Endothelial cell of umbilical vein (primary cell): ENCODE results near the gene RAD51B. TPM values are rescaled to one million over a fixed set of nuclear protein-coding genes. Genes with fewer than 3 reads are reported as not detected.

Experiments
- BruUV-seq: library from RNA; stranded (reverse); fragments of 400-500 nt; replicated peaks from 2 replicates; lab custom pipeline; 2021; lab: Mats Ljungman, UMichigan
- CTCF ChIA-PET: fragments of 300-600, 350-600 bp; sonication (Branson Sonifier 250); formaldehyde crosslinking; loops from one replicate; lab custom pipeline; 2021; ENCODE audit warnings: antibody characterized with exemption, inconsistent platforms; lab: Charles Lee
- POLR2A ChIA-PET: fragments of 300-600, 350-600 bp; sonication (Branson Sonifier 250); formaldehyde crosslinking; loops from one replicate; lab custom pipeline; 2021; ENCODE audit warnings: antibody characterized with exemption, inconsistent platforms; lab: Charles Lee
- DNase-seq: peaks from one replicate; pipeline ENCODE4 v3.0.0-alpha.2; 2011; ENCODE audit warnings: low read depth, low spot score
- FAIRE-seq: peaks from 2 replicates; lab custom pipeline; 2011; peaks lifted over from hg19 to GRCh38; lab: Jason Lieb, UNC
- H2AFZ ChIP-seq: 2 replicates; pipeline ENCODE4 v1.6.0; 2012; ENCODE audit warnings: low read depth, low read length, control low read depth, inconsistent platforms
- H3K27ac ChIP-seq: 2 replicates; pipeline ENCODE4 v1.5.1; 2011; ENCODE audit warnings: low read depth, mild to moderate bottlenecking, control low read depth, low read length, moderate library complexity; ENCODE audit not compliant: insufficient read depth
- H3K27me3 ChIP-seq, 2 experiments: 2 replicates each; pipeline versions ENCODE4 v1.6.0 to v1.6.1; 2011; ENCODE audit warnings: low read length in 2 of 2, mixed read lengths in 1 of 2; ENCODE audit not compliant: control insufficient read depth in 2 of 2, insufficient read depth in 2 of 2
- H3K36me3 ChIP-seq, 2 experiments: 2 replicates in 1 of 2; 3 replicates in 1 of 2; pipeline ENCODE4 v1.5.1; 2011; ENCODE audit warnings: low read length in 2 of 2, mild to moderate bottlenecking in 1 of 2, moderate library complexity in 1 of 2; ENCODE audit not compliant: control insufficient read depth in 2 of 2, insufficient read depth in 2 of 2; ENCODE audit errors: extremely low read depth in 1 of 2
- H3K4me1 ChIP-seq: 3 replicates; pipeline ENCODE4 v1.5.1; 2011; ENCODE audit warnings: mild to moderate bottlenecking, low read length; ENCODE audit not compliant: control insufficient read depth, insufficient read depth; ENCODE audit errors: extremely low read depth
- H3K4me2 ChIP-seq: 2 replicates; pipeline ENCODE4 v1.6.1; 2011; ENCODE audit warnings: low read length, control low read depth, mixed read lengths; ENCODE audit not compliant: insufficient read depth
- H3K4me3 ChIP-seq, 3 experiments: fragments of 200-600 bp in 1 of 3; sonication (generic), shearing (Covaris generic) in 1 of 3; replicated peaks in 1 of 3; 2 replicates each; pipeline ENCODE4 v1.5.1; 2011 to 2016; ENCODE audit warnings: control low read depth in 3 of 3, low read length in 3 of 3, mild to moderate bottlenecking in 2 of 3, inconsistent platforms in 1 of 3, low read depth in 1 of 3, moderate library complexity in 1 of 3; ENCODE audit not compliant: insufficient read depth in 1 of 3
- H3K79me2 ChIP-seq: 2 replicates; pipeline ENCODE4 v1.6.0; 2012; ENCODE audit warnings: low read length, inconsistent platforms; ENCODE audit not compliant: control insufficient read depth, insufficient read depth
- H3K9ac ChIP-seq: replicated peaks from 2 replicates; pipeline ENCODE3; 2011; ENCODE audit warnings: low read length, control low read depth; ENCODE audit not compliant: insufficient read depth; ENCODE audit errors: extremely low read depth
- H3K9me1 ChIP-seq: replicated peaks from 3 replicates; pipeline ENCODE4 v1.6.0; 2011; ENCODE audit warnings: mild to moderate bottlenecking, low read length; ENCODE audit not compliant: control insufficient read depth, insufficient read depth; ENCODE audit errors: extremely low read depth
- H3K9me3 ChIP-seq: replicated peaks from 2 replicates; pipeline ENCODE4 v1.5.1; 2012; ENCODE audit warnings: low read length, inconsistent platforms; ENCODE audit not compliant: control insufficient read depth, insufficient read depth
- H4K20me1 ChIP-seq: replicated peaks from 2 replicates; pipeline ENCODE3; 2011; ENCODE audit warnings: mild to moderate bottlenecking, low read length; ENCODE audit not compliant: control insufficient read depth, insufficient read depth; ENCODE audit errors: extremely low read depth
- FOS ChIP-seq: IDR thresholded peaks from 2 replicates; pipeline ENCODE4 v1.6.1; 2011; ENCODE audit warnings: mild to moderate bottlenecking, low read length, moderate library complexity, borderline replicate concordance; ENCODE audit not compliant: insufficient read depth
- JUN ChIP-seq: IDR thresholded peaks from 2 replicates; pipeline ENCODE4 v1.6.1; 2011; ENCODE audit warnings: borderline replicate concordance, low read depth; ENCODE audit not compliant: insufficient read length, insufficient read depth
- POLR2A ChIP-seq: IDR thresholded peaks from 2 replicates; pipeline ENCODE4 v1.6.1; 2012; ENCODE audit warnings: low read depth, mild to moderate bottlenecking, control low read depth, low read length
- dilution Hi-C: fragments of 300-500 bp; cut with MboI; formaldehyde crosslinking; loops from one replicate; pipeline ENCODE4 v1.15.0; 2019; ENCODE audit warnings: low sequenced_read_pairs; ENCODE audit not compliant: extremely low pct_ligation_motif_present
- intact Hi-C: fragments of 100-400 bp; cut with micrococcal nuclease; formaldehyde crosslinking; loops from one replicate; pipeline ENCODE4 v1.10.0; 2022
- polyA plus RNA-seq, 4 experiments: library from polyadenylated mRNA; depleted of rRNA in 3 of 4; stranded (reverse) in 3 of 4; unstranded in 1 of 4; fragments of >200 nt; gene quantifications; 2 replicates each; pipeline versions ENCODE4 v1.2.1 to v1.2.3, GENCODE V29; 2011 to 2012; ENCODE audit warnings: missing spikeins in 1 of 4
- total RNA-seq: library from RNA; stranded (reverse); gene quantifications from 2 replicates; pipeline ENCODE4 v1.2.3, GENCODE V29; 2021
- TF ChIP-seq, protein P1 (sequence below), 2 donors: IDR thresholded peaks; 1 replicate in 1 of 2; 2 replicates in 1 of 2; pipeline ENCODE4 v1.5.1; 2011; ENCODE audit warnings: low read length in 2 of 2, mild to moderate bottlenecking in 2 of 2, moderate library complexity in 2 of 2, control low read depth in 1 of 2, inconsistent platforms in 1 of 2, low read depth in 1 of 2; ENCODE audit not compliant: insufficient read depth in 1 of 2; ENCODE audit errors: extremely low read depth in 1 of 2

Gene RAD51B
- total and polyA plus RNA-seq, 2 donors (not counting 3 experiments of a cell fraction or from before 2014, with no cell fraction given) = 3.9 to 19.0 TPM

DNA sequence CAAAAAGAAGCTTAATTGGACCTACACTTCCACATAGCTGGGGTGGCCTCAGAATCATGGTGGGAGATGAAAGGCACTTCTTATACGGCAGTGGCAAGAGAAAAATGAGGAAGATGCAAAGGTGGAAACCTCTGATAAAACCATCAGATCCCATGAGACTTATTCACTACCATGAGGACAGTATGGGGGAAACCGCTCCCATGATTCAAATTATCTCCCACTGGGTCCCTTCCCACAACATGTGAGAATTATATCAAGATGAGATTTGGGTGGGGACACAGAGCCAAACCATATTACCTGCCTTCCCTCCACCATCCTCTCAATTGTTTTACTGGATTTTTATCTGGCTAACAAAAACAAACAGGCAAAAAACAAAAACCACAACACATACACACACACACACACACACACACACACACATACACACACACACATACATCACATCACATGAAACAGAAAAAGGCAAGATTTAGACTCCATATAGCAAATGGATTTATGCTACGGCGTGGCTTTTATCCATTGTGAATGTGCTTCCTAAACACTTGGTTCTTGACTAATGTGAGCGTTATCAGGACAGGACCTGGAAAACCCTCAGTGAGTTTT, 906.6 kb downstream of the RAD51B start:
- ChIA-PET POLR2A (no interaction called here), CTCF (no interaction called here)
- no peak overlapping the region for H3K27ac ChIP-seq
- DNase-seq (no peak), FAIRE-seq (no peak)
- no peaks in the 10 kb centered on the region for H3K9me3 ChIP-seq
- H3K9ac ChIP-seq = no peak overlapping the region
- no peaks in the 10 kb centered on the region for H3K79me2 ChIP-seq
- intact Hi-C loops = loop anchor here (2.0 kb wide), 1 partner anchor 127 kb away; no protein-coding TSS in a partner anchor
- H3K4me1 ChIP-seq = peaks cover 17% of the 10 kb centered on the region
- no peaks in the 10 kb centered on the region for H3K9me1 ChIP-seq
- H3K4me3 ChIP-seq = no peak overlapping the region
- TF ChIP-seq, protein P1, sequence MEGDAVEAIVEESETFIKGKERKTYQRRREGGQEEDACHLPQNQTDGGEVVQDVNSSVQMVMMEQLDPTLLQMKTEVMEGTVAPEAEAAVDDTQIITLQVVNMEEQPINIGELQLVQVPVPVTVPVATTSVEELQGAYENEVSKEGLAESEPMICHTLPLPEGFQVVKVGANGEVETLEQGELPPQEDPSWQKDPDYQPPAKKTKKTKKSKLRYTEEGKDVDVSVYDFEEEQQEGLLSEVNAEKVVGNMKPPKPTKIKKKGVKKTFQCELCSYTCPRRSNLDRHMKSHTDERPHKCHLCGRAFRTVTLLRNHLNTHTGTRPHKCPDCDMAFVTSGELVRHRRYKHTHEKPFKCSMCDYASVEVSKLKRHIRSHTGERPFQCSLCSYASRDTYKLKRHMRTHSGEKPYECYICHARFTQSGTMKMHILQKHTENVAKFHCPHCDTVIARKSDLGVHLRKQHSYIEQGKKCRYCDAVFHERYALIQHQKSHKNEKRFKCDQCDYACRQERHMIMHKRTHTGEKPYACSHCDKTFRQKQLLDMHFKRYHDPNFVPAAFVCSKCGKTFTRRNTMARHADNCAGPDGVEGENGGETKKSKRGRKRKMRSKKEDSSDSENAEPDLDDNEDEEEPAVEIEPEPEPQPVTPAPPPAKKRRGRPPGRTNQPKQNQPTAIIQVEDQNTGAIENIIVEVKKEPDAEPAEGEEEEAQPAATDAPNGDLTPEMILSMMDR (IDR thresholded peaks at IDR 0.05; ENCODE audit: extremely low read depth in 1 of 2, insufficient read depth in 1 of 2, low read depth in 1 of 2, low read length in 2 of 2) = no peak
- TF ChIP-seq POLR2A = no peak
- no peak for TF ChIP-seq JUN
- no peak for TF ChIP-seq FOS
- dilution Hi-C loops = no loop called here
- no TSS peak for BruUV-seq
- no peaks in the 10 kb centered on the region for H3K27me3 ChIP-seq
- no peaks in the 10 kb centered on the region for H3K36me3 ChIP-seq
- H3K4me2 ChIP-seq = no peak overlapping the region
- H4K20me1 ChIP-seq = no peaks in the 10 kb centered on the region
- H2AFZ ChIP-seq = no peak overlapping the region
